HG02798 (cell line): Measurements from ENCODE around the gene SIGLECL1.
"Not testable (repeated sequence)": the region's sequence is repeated elsewhere in the genome, so short reads cannot be mapped to it uniquely, and the experiment has no call there.

ENCODE experiments used
- ATAC-seq: cut with Tn5 transposase; IDR thresholded peaks from one replicate; pipeline ENCODE4 v1.9.1; 2021; ENCODE audit warnings: mild to moderate bottlenecking; ENCODE audit not compliant: unreplicated experiment, poor library complexity

Gene SIGLECL1

DNA sequence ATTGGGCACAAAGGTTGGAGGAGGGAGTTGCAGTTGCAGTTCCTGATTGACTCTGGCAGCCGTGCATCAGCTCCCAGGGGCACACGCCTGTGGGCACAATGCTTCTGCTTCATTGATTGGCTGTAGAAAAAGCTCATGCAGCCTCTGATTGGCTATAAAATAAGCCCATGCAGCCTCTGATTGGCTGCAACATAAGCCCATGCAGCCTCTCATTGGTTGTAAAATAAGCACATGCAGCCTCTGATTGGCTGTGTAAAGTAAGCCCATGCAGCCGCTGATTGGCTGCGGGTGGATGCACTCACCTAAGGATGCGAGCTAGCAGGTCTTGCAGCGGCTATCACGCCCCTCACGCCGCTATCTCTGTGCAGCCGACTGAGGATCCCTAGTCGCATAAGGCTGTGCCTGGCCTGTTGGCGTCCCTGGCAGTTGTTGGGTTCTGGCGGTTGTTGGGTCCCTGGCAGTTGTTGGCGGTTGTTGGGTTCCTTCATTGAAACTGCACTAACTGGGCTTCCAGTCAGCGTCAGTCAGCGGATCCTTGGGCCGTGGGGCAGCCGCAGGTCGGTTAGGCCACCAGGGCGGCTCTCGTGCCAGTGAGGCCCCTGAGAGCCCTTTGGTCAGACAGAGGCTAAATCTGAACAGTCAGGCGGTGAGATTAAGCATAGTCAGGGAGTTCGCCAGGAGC lies at the start of gene SIGLECL1:
Gene SIGLECL1, plus strand, starts transcription at position 295 of the 682 bp plus-strand sequence. CDS start 12,993 bp downstream, outside the sequence.
- ATAC-seq = no peak

GRCh38 chr19:51201712-51202111 lies 49.2 kb upstream of the SIGLECL1 start:
- ATAC-seq = no peak

DNA sequence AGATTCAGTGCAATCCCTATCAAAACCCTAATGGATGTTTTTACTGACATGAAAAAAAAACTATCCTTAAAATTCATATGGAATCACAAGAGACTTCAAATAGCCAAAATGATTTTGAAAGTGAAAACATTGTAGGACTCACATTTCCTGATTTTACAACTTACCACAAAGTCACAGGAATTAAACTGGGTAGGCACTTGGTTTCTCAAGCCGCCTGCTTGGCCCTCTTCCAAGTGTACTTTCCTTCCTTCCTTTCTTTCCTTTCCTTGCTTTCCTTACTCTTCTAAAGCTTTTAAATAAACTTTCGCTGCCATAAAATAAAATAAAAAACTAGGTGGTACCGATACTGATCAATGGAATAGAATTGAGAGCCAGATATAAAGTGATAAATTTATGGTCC lies 47.0 kb upstream of the SIGLECL1 start:
- no peak for ATAC-seq

GRCh38 chr19:51204321-51204720 lies 46.6 kb upstream of the SIGLECL1 start:
- ATAC-seq = no peak

DNA sequence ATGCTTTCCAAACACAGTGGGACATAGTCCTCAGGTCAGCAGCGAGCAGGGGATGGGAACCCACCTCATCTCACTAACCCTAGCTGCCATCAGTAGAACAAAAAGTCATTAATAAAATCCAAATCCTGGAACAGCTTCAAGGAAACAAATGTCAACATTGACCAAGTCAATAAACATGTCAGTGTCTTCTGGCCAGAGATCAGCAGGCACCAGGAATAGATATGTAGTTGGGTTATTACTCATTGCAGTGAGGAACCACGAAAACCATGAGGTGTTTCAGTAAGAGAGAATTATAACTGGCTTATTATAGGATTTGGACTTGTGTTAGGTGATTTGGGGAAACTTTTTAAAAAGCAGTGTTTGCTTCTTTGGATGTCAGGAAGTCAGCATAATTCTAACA lies 43.1 kb upstream of the SIGLECL1 start:
- no peak for ATAC-seq

- ATAC-seq = no peak
These were observed 40.6 kb upstream of the SIGLECL1 start for GRCh38 chr19:51210191-51210784.

GRCh38 chr19:51210874-51211361 lies 40.0 kb upstream of the SIGLECL1 start:
- ATAC-seq = not testable (repeated sequence)

GRCh38 chr19:51211833-51212232 lies 39.0 kb upstream of the SIGLECL1 start:
- no peak for ATAC-seq

DNA sequence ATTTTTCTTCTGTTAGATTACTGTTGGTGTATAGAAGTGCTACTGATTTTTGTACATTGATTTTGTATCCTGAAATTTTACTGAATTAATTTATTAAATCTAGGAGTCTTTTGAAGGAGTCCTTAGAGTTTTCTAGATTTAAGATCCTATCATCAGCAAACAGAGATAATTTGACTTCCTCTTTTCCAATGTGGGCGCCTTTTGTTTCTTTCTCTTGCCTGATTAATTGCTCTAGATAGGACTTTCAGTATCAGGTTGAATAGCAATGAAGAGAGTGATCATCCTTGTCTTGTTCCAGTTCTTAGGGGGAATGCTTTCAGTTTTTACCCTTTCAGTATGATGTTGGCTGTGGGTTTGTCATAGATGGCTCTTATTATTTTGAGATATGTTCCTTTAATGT lies 31.6 kb upstream of the SIGLECL1 start:
- ATAC-seq = no peak

DNA sequence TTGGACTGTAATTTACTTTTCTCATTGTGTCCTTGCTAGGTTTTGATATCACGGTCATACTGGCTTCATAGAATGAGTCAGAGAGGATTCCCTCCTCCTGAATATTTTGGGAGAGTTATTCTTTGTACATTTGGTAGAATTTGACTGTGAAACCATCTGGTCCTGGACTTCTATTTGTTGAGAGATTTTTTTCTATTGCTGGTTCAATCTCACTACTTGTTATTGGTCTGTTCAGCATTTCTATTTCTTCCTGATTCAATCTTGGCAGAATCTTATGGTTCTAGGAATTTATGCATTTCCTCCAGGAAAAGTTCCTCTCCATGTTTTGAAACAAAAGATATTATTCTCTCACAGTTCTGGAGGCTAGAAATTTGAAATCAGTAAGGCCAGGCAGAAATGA lies 30.9 kb upstream of the SIGLECL1 start:
- ATAC-seq = no peak

- no peak for ATAC-seq
These were observed 29.9 kb upstream of the SIGLECL1 start for GRCh38 chr19:51220996-51221395.

- ATAC-seq = no peak
These were observed 26.7 kb upstream of the SIGLECL1 start for GRCh38 chr19:51224163-51224641.

- ATAC-seq = not testable (repeated sequence)
These were observed 25.9 kb upstream of the SIGLECL1 start, which contains the start of gene CD33 for GRCh38 chr19:51224898-51225393. CD33 (plus strand) TSS chr19:51225080; CDS start chr19:51225119, 39 bp downstream.

DNA sequence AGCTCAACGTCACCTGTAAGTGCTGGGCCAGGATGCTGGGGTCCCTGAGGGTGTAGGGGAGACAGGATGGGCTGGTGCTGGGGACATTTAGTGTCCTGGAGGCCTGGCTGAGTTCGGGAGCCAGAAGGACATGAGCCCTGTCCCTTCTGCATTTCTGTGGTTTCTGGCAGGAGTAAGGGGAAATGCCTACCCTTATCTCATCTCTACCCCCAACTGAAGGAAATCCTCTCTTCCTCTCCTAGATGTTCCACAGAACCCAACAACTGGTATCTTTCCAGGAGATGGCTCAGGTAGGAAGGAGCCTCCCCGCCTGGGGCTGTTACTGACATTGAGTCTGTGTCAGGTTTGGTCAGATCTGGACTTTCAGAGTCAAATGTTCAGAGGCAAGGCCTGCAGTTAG lies 24.8 kb upstream of the SIGLECL1 start:
- ATAC-seq = no peak

DNA sequence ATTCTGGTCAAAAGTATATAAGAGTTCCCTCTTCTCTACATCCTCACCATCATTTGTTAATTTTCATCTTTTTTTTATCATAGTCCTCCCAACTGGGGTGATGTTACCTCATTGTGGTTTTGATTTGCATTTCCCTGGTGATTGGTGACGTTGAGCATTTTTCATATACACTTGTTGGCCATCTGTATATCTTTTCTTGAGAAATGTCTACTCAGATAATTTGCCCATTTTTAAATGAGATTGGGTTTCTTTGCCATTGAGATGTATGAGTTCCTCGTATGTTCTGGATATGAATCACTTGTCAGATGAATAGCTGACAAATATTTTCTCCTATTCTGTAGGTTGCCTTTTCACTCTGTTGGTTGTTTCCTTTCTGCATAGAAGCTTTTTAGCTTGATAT lies 23.6 kb upstream of the SIGLECL1 start:
- ATAC-seq = no peak

DNA sequence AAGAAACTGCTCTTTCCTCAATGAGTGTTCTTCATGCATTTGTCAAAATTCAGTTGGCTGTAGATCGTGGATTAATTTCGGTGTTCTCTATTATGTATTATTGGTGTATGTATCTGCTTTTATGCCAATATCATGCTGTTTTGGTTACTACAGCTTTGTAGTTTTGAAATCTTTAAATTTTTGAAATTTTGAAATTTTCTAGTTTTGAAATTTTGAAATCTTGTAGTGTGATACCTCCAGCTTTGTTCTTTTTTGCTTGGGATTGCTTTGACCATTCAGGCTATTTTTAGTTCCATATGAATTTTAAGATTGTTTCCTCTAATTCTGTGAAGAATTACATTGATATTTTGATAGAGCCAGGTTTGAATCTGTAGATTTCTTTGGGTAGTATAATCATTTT lies 22.9 kb upstream of the SIGLECL1 start:
- ATAC-seq = no peak

GRCh38 chr19:51240866-51241265 lies 10.0 kb upstream of the SIGLECL1 start:
- no peak for ATAC-seq

GRCh38 chr19:51242881-51243630 lies 7.8 kb upstream of the SIGLECL1 start:
- no peak for ATAC-seq

DNA sequence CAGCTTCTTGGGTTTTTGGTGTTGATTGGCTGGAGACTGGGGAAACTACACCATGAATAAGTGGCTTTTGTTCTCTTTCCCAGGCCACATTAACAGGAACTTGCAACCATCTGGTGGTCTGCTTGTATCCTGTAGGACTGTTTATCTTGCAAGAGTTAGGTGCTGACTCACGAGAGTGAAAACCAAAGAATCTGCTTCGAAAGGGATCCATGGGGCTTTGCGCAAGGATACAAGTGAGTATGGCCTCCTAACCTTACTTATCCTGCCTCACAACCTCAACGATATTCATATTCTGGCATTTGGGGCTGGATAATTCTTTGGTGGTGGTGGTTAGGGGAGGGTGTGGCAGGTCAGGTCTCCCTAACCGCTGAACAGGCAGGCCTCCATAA lies 4.7 kb upstream of the SIGLECL1 start:
- no peak for ATAC-seq

DNA sequence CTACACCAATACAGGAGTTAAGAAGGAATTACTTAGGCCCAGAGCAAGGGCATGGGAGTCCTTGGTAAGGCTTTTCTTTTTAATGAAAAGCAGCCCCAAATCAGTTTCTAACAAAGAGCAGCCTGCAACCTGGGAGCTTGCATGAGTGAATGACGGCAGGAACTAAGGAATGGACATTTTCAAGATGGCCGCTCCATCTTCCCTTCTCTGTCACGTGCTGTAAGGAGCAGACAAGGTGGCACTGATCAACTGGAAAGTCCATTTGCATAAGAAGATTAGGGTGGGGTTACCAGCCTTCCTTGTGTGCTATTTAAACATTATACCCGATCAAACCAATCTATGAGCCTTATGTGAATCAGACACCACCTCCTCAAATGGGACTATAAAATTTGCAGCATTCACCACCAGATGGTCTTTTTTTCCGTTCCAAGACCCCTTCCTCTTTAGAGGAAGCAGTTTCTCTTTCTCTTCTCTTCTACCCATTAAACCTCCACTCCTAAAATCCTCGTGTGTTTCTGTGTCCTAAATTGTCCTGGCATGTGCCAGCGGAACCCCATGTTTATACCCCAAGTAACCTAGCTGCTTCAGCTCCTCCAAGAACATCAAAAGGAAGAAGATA lies 2.8 kb upstream of the SIGLECL1 start:
- no peak for ATAC-seq

DNA sequence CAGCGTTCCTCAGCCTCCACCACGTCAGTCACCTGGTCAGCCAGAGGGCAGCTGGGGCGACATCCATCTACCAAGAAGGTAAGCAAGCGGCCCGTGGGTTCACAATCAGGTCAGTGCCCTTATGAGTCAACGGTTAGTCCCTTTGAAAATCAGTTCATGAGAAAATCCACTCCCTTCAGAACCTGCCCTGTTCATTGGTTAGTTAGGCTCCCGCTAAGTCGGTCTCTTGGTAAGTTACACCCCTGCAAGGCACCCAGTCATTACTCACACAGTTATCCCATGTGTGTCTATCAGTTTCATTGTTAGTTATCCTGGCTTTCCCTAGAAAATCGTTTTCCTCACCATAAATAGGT lies 564 bp downstream of the SIGLECL1 start:
- no peak for ATAC-seq
